ENCODE results near the gene SGMS1.

SGMS1 gene

DNA sequence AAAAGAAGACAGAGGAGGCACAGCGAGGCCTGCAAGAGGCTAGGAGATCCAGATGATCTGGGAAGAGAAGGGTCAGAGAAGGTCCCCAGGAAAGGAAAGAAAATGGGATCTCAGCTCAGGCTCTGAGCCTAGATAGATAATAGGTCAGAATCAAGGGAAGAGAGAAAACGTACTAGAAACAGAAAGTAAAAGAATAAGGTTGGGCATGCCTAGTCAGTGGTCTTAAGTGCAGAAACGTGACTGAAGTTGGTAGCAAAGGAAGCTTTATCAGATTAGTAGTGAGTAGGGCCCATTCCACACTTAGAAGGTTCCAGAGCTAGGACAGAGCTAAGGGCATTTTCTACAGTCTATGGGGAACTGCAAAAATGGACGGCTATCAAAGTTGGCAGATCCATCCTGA lies 287.6 kb downstream of the SGMS1 start:
- Histone ChIP-seq H3K27ac (no peak overlapping the region), H3K4me1 (ENCODE audit: low read depth, poor library complexity, severe bottlenecking) (no peaks in the 10 kb centered on the region), H2AFZ (ENCODE audit: low read depth) (no peak overlapping the region), H4K20me1 (ENCODE audit: insufficient read depth) (no peaks in the 10 kb centered on the region), H3K9ac (no peak overlapping the region), H3K4me3 (IDR thresholded peaks at IDR 0.05; ENCODE audit: insufficient read depth, low read depth, low read length) (no peak overlapping the region), H3K27me3 (ENCODE audit: insufficient read depth, low read depth) (no peaks in the 10 kb centered on the region), H3K36me3 (ENCODE audit: insufficient read depth) (no peaks in the 10 kb centered on the region), H3K79me2 (ENCODE audit: insufficient read depth, low read depth) (no peaks in the 10 kb centered on the region), H3K4me2 (no peak overlapping the region)
- TF ChIP-seq, protein P1, sequence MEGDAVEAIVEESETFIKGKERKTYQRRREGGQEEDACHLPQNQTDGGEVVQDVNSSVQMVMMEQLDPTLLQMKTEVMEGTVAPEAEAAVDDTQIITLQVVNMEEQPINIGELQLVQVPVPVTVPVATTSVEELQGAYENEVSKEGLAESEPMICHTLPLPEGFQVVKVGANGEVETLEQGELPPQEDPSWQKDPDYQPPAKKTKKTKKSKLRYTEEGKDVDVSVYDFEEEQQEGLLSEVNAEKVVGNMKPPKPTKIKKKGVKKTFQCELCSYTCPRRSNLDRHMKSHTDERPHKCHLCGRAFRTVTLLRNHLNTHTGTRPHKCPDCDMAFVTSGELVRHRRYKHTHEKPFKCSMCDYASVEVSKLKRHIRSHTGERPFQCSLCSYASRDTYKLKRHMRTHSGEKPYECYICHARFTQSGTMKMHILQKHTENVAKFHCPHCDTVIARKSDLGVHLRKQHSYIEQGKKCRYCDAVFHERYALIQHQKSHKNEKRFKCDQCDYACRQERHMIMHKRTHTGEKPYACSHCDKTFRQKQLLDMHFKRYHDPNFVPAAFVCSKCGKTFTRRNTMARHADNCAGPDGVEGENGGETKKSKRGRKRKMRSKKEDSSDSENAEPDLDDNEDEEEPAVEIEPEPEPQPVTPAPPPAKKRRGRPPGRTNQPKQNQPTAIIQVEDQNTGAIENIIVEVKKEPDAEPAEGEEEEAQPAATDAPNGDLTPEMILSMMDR (conservative IDR thresholded peaks at IDR 0.05; ENCODE audit: low read depth, low read length), result no peak

DNA sequence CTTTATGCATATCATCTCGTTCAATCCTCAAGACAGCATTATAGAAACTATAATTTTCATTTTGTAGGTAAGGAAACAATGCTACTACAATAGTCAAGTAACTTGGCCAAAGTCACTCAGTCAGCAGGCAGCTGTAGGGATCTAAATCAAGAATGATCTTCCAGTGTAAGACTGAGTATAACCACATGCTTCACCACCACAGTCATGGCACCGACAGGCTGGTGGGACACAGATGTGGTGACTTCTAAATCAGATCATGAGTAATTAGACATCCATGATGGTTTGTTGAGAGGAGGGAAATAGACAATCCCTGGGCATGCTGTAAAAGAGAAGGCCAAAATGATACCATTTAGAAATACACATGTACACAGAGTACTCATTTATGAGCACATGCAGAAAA lies 288.4 kb downstream of the SGMS1 start:
- H3K4me3 ChIP-seq (IDR thresholded peaks at IDR 0.05; ENCODE audit: insufficient read depth, low read depth, low read length), result no peak overlapping the region
- H3K79me2 ChIP-seq (ENCODE audit: insufficient read depth, low read depth), result no peaks in the 10 kb centered on the region
- no peak overlapping the region for H3K4me2 ChIP-seq
- H3K4me1 ChIP-seq (ENCODE audit: low read depth, poor library complexity, severe bottlenecking), result no peaks in the 10 kb centered on the region
- no peaks in the 10 kb centered on the region for H4K20me1 ChIP-seq (ENCODE audit: insufficient read depth)
- no peak overlapping the region for H3K27ac ChIP-seq
- H3K27me3 ChIP-seq (ENCODE audit: insufficient read depth, low read depth), result no peaks in the 10 kb centered on the region
- H2AFZ ChIP-seq (ENCODE audit: low read depth), result no peak overlapping the region
- TF ChIP-seq, protein P1 (conservative IDR thresholded peaks at IDR 0.05; ENCODE audit: low read depth, low read length), result no peak
- no peaks in the 10 kb centered on the region for H3K36me3 ChIP-seq (ENCODE audit: insufficient read depth)
- no peak overlapping the region for H3K9ac ChIP-seq

DNA sequence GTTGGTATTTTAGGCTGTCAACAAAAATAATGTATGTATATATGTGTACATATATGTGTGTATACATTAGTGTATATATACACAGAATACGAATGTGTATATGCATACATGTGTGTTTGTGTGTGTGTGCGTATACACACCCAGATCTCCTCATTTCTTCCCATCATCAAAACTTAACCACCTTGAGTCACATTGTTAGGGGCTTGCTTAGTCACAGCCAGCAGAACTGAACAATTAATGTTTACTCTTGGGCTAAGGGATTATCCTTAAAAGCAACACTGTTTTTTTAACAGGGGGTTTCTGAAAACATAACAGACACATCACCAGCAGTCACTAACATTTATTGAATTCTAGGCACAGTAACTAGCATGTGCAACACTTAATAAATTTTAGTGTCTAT lies 289.5 kb downstream of the SGMS1 start:
- H3K4me1 ChIP-seq (ENCODE audit: low read depth, poor library complexity, severe bottlenecking), result peaks cover 6% of the 10 kb centered on the region
- H3K9ac ChIP-seq, result no peak overlapping the region
- no peak overlapping the region for H2AFZ ChIP-seq (ENCODE audit: low read depth)
- no peaks in the 10 kb centered on the region for H3K27me3 ChIP-seq (ENCODE audit: insufficient read depth, low read depth)
- H3K36me3 ChIP-seq (ENCODE audit: insufficient read depth), result no peaks in the 10 kb centered on the region
- H4K20me1 ChIP-seq (ENCODE audit: insufficient read depth), result no peaks in the 10 kb centered on the region
- no peak overlapping the region for H3K27ac ChIP-seq
- H3K79me2 ChIP-seq (ENCODE audit: insufficient read depth, low read depth), result no peaks in the 10 kb centered on the region
- TF ChIP-seq, protein P1 (conservative IDR thresholded peaks at IDR 0.05; ENCODE audit: low read depth, low read length), result no peak
- no peak overlapping the region for H3K4me2 ChIP-seq
- no peak overlapping the region for H3K4me3 ChIP-seq (IDR thresholded peaks at IDR 0.05; ENCODE audit: insufficient read depth, low read depth, low read length)

DNA sequence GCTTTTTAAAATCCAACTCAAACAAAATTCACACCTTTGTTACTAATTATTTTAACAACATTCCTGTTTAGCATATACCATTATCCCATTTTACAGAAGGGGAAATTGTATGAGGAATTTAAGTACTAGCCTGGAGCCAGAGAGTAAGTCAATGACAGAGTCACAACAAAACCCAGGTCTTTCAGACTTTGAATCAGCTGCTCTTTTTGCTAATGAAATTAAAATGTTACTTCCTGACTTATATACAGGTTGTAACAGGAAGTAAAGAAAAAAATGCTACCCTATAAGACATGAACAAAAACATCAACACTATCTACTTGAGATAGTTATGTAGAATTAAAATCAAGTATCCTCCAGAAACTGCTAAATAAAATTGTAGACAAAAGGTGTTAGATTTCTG lies 289.9 kb downstream of the SGMS1 start:
- Histone ChIP-seq H3K36me3 (ENCODE audit: insufficient read depth) (no peaks in the 10 kb centered on the region), H3K27me3 (ENCODE audit: insufficient read depth, low read depth) (no peaks in the 10 kb centered on the region), H3K4me1 (ENCODE audit: low read depth, poor library complexity, severe bottlenecking) (peaks cover 10% of the 10 kb centered on the region), H3K27ac (no peak overlapping the region), H2AFZ (ENCODE audit: low read depth) (no peak overlapping the region), H3K79me2 (ENCODE audit: insufficient read depth, low read depth) (no peaks in the 10 kb centered on the region), H3K4me2 (no peak overlapping the region), H4K20me1 (ENCODE audit: insufficient read depth) (no peaks in the 10 kb centered on the region), H3K4me3 (IDR thresholded peaks at IDR 0.05; ENCODE audit: insufficient read depth, low read depth, low read length) (no peak overlapping the region), H3K9ac (no peak overlapping the region)
- TF ChIP-seq, protein P1 (conservative IDR thresholded peaks at IDR 0.05; ENCODE audit: low read depth, low read length), result no peak

All from KMS-11 (cell line).